ENCODE data around the gene MASP2. TPM values are rescaled to one million over a fixed set of nuclear protein-coding genes. Genes with fewer than 3 reads are reported as not detected.

MASP2 gene
- total and polyA plus RNA-seq, 9 of the 15 experiments (the other 6 are each of a cell fraction or from before 2014, with no cell fraction given): 0.01 to 0.23 (median 0.06) TPM; not detected in 3

DNA sequence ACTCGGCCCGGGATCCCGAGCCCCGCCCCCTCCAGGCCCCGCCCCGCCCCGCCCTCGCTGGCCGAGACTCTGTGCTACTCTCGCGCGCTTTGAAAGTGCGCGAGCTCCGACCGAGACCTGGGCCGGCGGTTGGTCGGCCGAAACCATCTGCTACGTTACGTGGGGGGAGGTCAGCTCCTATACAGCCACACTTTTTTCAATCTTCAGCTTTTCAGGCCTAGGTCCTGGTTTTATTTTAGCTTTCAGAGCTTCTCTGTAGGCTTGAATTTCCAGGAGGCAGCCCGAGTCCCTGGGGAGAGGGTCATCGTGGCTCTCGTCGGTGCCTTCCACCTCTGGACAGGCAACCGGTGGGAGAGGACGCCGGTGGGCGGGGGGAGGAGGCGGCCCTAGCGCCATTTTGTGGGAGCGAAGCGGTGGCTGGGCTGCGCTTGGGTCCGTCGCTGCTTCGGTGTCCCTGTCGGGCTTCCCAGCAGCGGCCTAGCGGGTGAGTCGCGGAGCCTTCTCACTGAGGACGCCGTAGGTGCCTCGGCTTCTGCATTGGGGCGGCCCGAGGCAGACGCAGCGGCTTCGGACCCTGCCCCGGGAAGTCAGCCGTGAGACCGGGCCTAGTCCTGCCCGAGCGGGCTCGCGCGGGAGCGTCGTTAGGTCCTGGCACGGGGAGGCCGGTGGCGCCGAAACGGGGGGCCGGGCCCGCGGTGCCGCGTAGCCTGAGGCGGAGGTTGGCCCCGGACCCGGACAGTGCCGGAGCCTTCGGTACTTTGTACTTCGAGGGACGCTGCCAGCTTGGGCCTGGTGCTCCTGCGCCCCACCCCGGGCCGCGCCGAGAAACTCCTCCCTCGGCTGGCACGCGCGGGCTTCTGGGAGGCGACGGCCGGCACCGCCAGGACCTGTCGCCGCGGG, 34.5 kb downstream of the MASP2 start, which contains the start of gene TARDBP (continued):
- TF ChIP-seq TCF3 (CRISPR knock-in tag; IDR thresholded peaks at IDR 0.05): 0 out of 2 replicates have a peak, but pooled peaks have one; percentile 2
- no peak for TF ChIP-seq ZNF217 (CRISPR knock-in tag; IDR thresholded peaks at IDR 0.05)
- 0 out of 2 replicates have a peak, but pooled peaks have one; percentile 6 for TF ChIP-seq PHF21A (IDR thresholded peaks at IDR 0.05; ENCODE audit: borderline replicate concordance, low read depth)
- TF ChIP-seq, protein P1, sequence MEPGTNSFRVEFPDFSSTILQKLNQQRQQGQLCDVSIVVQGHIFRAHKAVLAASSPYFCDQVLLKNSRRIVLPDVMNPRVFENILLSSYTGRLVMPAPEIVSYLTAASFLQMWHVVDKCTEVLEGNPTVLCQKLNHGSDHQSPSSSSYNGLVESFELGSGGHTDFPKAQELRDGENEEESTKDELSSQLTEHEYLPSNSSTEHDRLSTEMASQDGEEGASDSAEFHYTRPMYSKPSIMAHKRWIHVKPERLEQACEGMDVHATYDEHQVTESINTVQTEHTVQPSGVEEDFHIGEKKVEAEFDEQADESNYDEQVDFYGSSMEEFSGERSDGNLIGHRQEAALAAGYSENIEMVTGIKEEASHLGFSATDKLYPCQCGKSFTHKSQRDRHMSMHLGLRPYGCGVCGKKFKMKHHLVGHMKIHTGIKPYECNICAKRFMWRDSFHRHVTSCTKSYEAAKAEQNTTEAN (CRISPR knock-in tag; IDR thresholded peaks at IDR 0.05): peak; percentile 72; the same call in 1 of the 2 replicates
- TF ChIP-seq CSDE1 (IDR thresholded peaks at IDR 0.05): no peak
- peak; percentile 88 for TF ChIP-seq PCBP1 (IDR thresholded peaks at IDR 0.05; ENCODE audit: low read depth, low read length, poor library complexity, severe bottlenecking)
- peak; percentile 90 for TF ChIP-seq RNF2 (IDR thresholded peaks at IDR 0.05)
- peak; percentile 95 for TF ChIP-seq ZNF232 (CRISPR knock-in tag; IDR thresholded peaks at IDR 0.05)
- TF ChIP-seq POLR2A (conservative IDR thresholded peaks at IDR 0.05): peak; percentile 98
- TF ChIP-seq ZNF57 (CRISPR knock-in tag; IDR thresholded peaks at IDR 0.05): no peak

DNA sequence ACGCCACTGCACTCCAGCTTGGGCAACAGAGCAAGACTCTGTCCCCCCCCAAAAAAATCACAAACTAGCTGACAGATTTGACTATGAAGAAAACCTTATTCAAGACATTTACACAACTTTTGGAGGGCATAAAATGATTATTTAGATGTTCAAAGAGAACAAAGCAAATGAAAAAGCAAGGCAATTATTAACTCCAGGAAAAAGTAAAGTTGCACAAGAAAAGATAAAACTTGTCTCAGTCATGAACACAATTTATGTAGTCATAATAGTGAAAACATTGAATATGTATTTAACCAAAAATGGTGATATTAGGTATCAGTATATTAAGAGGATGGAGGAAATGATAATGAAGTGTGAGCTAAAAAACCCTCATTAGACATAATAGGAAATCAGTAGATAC, 46.5 kb downstream of the MASP2 start:
- DNase-seq (ENCODE audit: extremely low read depth in 1 of 4, low spot score in 3 of 4): no peak
- intact Hi-C loops (cut with micrococcal nuclease): no loop called here
- Histone ChIP-seq H4K20me1 (replicated peaks; ENCODE audit: control insufficient read depth, insufficient read depth, low read length) (no peaks in the 10 kb centered on the region), H3K4me3 (no peak overlapping the region), H3K9me1 (ENCODE audit: control insufficient read depth, insufficient read depth, low read length) (no peaks in the 10 kb centered on the region), H3K9me3 (replicated peaks; ENCODE audit: control insufficient read depth, insufficient read depth, low read depth, low read length) (no peaks in the 10 kb centered on the region), H3K79me2 (ENCODE audit: control insufficient read depth, insufficient read depth, low read length) (no peaks in the 10 kb centered on the region), H3K4me1 (replicated peaks in 1 of 2; ENCODE audit: control insufficient read depth in 2 of 2, insufficient read depth in 2 of 2, low read length in 2 of 2) (no peaks in the 10 kb centered on the region), H3K9ac (ENCODE audit: insufficient read depth in 1 of 2, low read depth in 2 of 2, low read length in 2 of 2) (no peak overlapping the region), H3K27me3 (ENCODE audit: control insufficient read depth in 2 of 2, insufficient read depth in 2 of 2, low read length in 2 of 2) (peaks cover 0 to 15% of the 10 kb centered on the region in 2 experiments; a peak in 2 of 5 replicates), H3K4me2 (ENCODE audit: insufficient read depth, low read length) (no peak overlapping the region), H3K36me3 (ENCODE audit: control insufficient read depth, insufficient read depth, low read length) (no peaks in the 10 kb centered on the region), H2AFZ (ENCODE audit: low read depth, low read length) (no peak overlapping the region), H3K27ac (ENCODE audit: extremely low read depth, low read depth, low read length) (no peak overlapping the region)
- TF ChIP-seq, protein P2, sequence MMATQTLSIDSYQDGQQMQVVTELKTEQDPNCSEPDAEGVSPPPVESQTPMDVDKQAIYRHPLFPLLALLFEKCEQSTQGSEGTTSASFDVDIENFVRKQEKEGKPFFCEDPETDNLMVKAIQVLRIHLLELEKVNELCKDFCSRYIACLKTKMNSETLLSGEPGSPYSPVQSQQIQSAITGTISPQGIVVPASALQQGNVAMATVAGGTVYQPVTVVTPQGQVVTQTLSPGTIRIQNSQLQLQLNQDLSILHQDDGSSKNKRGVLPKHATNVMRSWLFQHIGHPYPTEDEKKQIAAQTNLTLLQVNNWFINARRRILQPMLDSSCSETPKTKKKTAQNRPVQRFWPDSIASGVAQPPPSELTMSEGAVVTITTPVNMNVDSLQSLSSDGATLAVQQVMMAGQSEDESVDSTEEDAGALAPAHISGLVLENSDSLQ (IDR thresholded peaks at IDR 0.05): no peak
- TF ChIP-seq, protein P3, sequence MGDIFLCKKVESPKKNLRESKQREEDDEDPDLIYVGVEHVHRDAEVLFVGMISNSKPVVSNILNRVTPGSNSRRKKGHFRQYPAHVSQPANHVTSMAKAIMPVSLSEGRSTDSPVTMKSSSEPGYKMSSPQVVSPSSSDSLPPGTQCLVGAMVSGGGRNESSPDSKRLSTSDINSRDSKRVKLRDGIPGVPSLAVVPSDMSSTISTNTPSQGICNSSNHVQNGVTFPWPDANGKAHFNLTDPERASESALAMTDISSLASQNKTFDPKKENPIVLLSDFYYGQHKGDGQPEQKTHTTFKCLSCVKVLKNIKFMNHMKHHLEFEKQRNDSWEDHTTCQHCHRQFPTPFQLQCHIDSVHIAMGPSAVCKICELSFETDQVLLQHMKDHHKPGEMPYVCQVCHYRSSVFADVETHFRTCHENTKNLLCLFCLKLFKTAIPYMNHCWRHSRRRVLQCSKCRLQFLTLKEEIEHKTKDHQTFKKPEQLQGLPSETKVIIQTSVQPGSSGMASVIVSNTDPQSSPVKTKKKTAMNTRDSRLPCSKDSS (IDR thresholded peaks at IDR 0.05; ENCODE audit: low read depth, partially characterized antibody): peak; percentile 48
- TF ChIP-seq CBX3 (IDR thresholded peaks at IDR 0.05; ENCODE audit: borderline replicate concordance in 1 of 2, low read length in 2 of 2): peak in 1 of 2 experiments; percentile 83; a peak in 2 of 3 replicates
- no peak for FAIRE-seq
- 0% methylated on average over 1 of the region's 1 CpG for WGBS (ENCODE audit: insufficient coverage, low coverage, missing lambda C conversion rate)
- ChIA-PET CTCF (ENCODE audit: low intra/inter-chr PET ratio) (no interaction called here), POLR2A (interaction anchor here (2.0 kb wide), 1 partner anchor 11 kb away, joined by 9 read pairs; the partner anchor contains the start of gene TARDBP)
- in situ Hi-C loops (cut with MboI): no loop called here
- ATAC-seq: no peak
- BruUV-seq (replicated peaks): no TSS peak
